RCC 7860 (cell line): ENCODE results near the gene OGT.

Experiments
- DNase-seq: peaks from one replicate; pipeline ENCODE4 v3.0.0-alpha.2; 2015; ENCODE audit warnings: low spot score
- FAIRE-seq: peaks from 2 replicates; lab custom pipeline; 2012; peaks lifted over from hg19 to GRCh38; lab: Jason Lieb, UNC

OGT gene

DNA sequence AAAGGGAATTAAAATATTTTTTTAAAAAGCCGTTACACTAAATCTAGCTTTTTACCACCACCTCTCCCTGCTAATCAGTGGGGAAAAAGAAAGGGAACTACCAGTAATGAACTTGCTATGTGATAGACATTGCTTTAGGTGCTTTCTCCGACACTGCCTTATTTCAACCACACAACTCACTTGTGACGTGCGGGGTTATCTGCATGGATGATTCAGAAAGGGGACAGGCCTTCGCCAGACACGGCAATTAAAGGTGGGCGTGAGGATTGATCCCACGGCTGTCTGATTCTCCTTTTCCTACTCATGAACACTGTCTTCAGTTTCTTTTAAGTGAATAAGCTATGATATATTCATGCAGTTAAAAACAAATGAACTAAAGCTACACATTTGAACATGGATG, 86.3 kb downstream of the OGT start:
- DNase-seq (no peak), FAIRE-seq (no peak)

GRCh38 chrX:71619986-71620385, 87.1 kb downstream of the OGT start:
- no peak for DNase-seq
- no peak for FAIRE-seq

DNA sequence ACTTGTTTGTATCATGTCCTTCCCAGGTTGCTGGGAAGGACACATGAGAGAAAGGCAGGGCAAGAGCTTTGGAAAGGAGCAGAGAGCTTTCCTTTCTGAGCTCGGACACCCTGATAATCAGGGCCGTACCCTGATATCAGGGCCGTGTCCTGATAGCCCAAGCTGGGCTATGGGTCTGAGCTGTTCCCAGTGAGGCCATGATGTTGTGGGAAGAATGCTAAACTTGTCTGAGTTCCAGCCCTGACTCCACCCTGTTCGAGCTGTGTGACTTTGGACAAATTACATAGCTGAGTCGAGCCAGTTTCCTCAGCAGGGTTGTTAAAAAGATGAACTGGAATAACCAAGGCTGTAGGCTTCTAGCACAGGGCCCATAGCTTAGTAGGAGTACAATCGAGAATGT, 88.7 kb downstream of the OGT start:
- no peak for DNase-seq
- FAIRE-seq, result no peak

DNA sequence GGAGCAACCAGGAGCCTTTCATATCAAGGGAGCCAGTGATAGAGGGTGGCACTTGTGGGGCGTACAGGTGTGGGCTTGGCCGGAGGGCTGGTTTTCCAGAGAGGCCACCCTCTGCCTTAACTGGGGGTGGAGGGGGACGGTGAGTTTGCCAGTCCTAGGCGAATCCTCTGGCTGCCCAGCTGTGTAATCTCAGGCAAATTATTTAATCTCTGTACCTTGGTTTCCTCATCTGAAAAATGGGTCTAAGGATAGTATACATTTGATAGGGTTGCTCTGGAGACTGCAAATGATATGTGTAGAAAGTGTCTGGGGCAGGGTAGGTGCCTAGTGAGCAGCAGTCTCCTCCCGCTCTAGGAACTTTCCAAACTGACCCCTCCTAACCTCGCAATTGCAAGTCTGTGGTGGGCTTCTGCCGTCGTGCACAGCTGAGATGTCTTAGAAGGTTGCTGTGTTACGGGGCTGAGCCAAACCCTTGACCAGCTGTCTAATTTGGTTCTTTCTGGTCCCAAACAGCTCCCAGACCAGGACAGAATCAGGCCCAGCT, 89.2 kb downstream of the OGT start:
- no peak for DNase-seq
- FAIRE-seq, result no peak

GRCh38 chrX:71622576-71623450, 89.9 kb downstream of the OGT start:
- FAIRE-seq (no peak), DNase-seq (no peak)

DNA sequence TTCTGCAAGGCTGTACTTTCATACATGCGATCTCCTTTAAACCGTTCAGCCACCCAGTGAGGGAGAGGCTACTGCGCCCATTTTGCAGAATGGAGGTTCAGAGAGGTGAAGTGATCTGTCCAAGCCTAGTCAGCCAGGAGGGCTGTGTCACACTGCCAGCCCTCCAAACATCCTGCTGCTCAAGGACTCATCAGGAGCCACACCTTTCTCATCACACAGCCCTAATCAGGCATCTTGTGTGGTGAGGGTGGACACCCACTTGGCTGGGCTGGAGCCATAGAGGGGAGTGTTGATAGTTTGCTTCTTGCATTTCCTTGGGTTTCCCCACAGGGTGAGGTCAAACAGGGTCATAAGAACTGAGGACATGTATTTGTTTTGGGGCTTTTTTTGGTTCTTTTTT, 90.8 kb downstream of the OGT start:
- FAIRE-seq, result no peak
- no peak for DNase-seq

GRCh38 chrX:71625471-71625870, 92.6 kb downstream of the OGT start:
- FAIRE-seq (no peak), DNase-seq (no peak)
